ENCODE results near the gene IRAK2.

DNA sequence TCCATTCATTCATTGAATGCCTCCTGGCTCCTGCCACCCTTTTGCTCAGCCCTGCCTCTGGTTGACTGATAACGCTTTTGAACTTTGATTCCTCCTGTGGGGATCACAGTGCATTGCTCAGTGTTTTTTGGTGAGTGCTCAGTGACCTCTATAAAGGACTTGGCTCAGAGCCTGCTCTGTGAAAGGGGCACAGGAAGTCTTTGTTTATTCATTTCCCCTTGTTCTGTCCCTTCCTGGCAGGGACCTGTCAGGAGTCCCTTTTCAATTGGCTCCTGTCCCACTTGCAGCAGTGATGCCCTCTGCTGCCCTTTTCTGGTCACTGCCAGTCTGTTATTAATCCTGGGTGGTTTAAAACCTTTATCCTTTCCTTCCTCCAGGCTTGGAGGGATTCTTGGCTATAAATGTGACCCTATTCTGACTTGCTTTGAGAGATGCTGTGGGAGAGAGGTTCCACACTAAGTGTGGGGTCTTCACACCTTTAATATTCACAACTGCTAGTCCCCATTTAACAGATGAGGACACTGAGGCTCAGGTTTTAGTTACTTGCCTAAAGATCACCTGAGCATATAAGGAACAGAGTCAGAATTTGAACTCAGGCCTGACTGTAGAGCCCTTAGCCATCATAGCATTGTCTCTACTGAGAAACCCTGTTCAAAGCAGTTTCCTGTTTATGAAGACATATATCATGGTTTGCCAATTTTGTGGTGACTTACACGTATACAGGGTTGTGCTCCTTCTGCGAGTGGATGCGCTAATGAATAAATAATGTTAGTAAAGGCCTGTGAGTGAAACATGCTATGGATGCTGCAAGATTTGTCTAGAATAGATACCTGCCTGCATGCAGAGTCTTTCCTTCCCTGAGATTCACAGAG, 60.3 kb downstream of the IRAK2 start:
- TF ChIP-seq POLR2AphosphoS5 (IDR thresholded peaks at IDR 0.05; ENCODE audit: low read depth, low read length) = no peak
- TF ChIP-seq TAF1 (IDR thresholded peaks at IDR 0.05; ENCODE audit: low read depth, low read length) = no peak

Data from GM12891 (cell line).